Upper lobe of right lung (tissue), 1 donor: ENCODE measurements around the gene NAP1L4. TPM values are rescaled to one million over a fixed set of nuclear protein-coding genes. Genes with fewer than 3 reads are reported as not detected.

Experiments used
- ATAC-seq: fragments of 200-7000 bp; cut with Tn5 transposase; one replicate; pipeline ENCODE4 v1.9.1; 2020; ENCODE audit warnings: mild to moderate bottlenecking, moderate library complexity
- DNase-seq: peaks from one replicate; pipeline ENCODE4 v3.0.0-alpha.2; 2020
- H3K27ac ChIP-seq: fragments of 200-600 bp; one replicate; pipeline ENCODE4 v1.8.0; 2022
- H3K27me3 ChIP-seq: fragments of 200-600 bp; one replicate; pipeline ENCODE4 v1.8.0; 2022; ENCODE audit warnings: mild to moderate bottlenecking
- H3K36me3 ChIP-seq: fragments of 200-600 bp; one replicate; pipeline ENCODE4 v1.8.0; 2022
- H3K4me1 ChIP-seq: fragments of 200-600 bp; one replicate; pipeline ENCODE4 v1.8.0; 2022
- H3K4me3 ChIP-seq: fragments of 200-600 bp; one replicate; pipeline ENCODE4 v1.8.0; 2022; ENCODE audit warnings: mild to moderate bottlenecking
- H3K9me3 ChIP-seq: fragments of 200-600 bp; one replicate; pipeline ENCODE4 v1.8.0; 2022
- CTCF ChIP-seq: fragments of 200-600 bp; IDR thresholded peaks from one replicate; pipeline ENCODE4 v1.8.0; 2022; ENCODE audit warnings: antibody characterized with exemption
- intact Hi-C: fragments of 100-400 bp; cut with DNase I; formaldehyde crosslinking; loops from one replicate; pipeline ENCODE4 v1.11.0; 2022
- total RNA-seq: library from RNA; stranded (reverse); fragmentation: NEBNext Ultra II Directional; extraction: Animal tissue kit (Norgen Biotek cat#: 25700); gene quantifications from one replicate; pipeline ENCODE4 v1.2.1, GENCODE V29; 2021
- donor health status: DM: no; HTN: yes; CAD: no; lungs with severe emphysema.

The NAP1L4 gene
- total RNA-seq, 1 donor from 2014 or later = 92.7 TPM

- Histone ChIP-seq H3K27me3 (no peaks in the 10 kb centered on the region), H3K27ac (no peak overlapping the region), H3K4me1 (no peaks in the 10 kb centered on the region), H3K36me3 (peaks cover 70% of the 10 kb centered on the region), H3K4me3 (no peak overlapping the region), H3K9me3 (no peaks in the 10 kb centered on the region)
- no peak for TF ChIP-seq CTCF
- ATAC-seq = no peak
- intact Hi-C loops = no loop called here
- peak; percentile 41 for DNase-seq
Observed at GRCh38 chr11:3009481-3009880, 17.4 kb upstream of the NAP1L4 start.

- intact Hi-C loops = no loop called here
- H3K27ac ChIP-seq = no peak overlapping the region
- no peaks in the 10 kb centered on the region for H3K27me3 ChIP-seq
- peaks cover 67% of the 10 kb centered on the region for H3K36me3 ChIP-seq
- no peak overlapping the region for H3K4me3 ChIP-seq
- H3K4me1 ChIP-seq = no peaks in the 10 kb centered on the region
- no peaks in the 10 kb centered on the region for H3K9me3 ChIP-seq
- peak; percentile 55 for DNase-seq
- TF ChIP-seq CTCF = no peak
- no peak for ATAC-seq
Observed at GRCh38 chr11:3008746-3009336, 16.7 kb upstream of the NAP1L4 start.

GRCh38 chr11:3007404-3008010, 15.4 kb upstream of the NAP1L4 start:
- intact Hi-C loops = no loop called here

GRCh38 chr11:3006505-3007260, 14.6 kb upstream of the NAP1L4 start:
- intact Hi-C loops = no loop called here
- Histone ChIP-seq H3K36me3 (peaks cover 67% of the 10 kb centered on the region), H3K27me3 (no peaks in the 10 kb centered on the region), H3K4me1 (no peaks in the 10 kb centered on the region), H3K27ac (peak overlapping the region; percentile 26), H3K9me3 (no peaks in the 10 kb centered on the region), H3K4me3 (no peak overlapping the region)
- ATAC-seq = peak; percentile 94
- no peak for TF ChIP-seq CTCF
- DNase-seq = peak; percentile 89

More at GRCh38 chr11:3007404-3008010, 15.4 kb upstream of the NAP1L4 start:
- Histone ChIP-seq H3K4me1 (no peaks in the 10 kb centered on the region), H3K27me3 (no peaks in the 10 kb centered on the region), H3K36me3 (peaks cover 67% of the 10 kb centered on the region), H3K9me3 (no peaks in the 10 kb centered on the region), H3K27ac (no peak overlapping the region), H3K4me3 (no peak overlapping the region)
- ATAC-seq (no peak), DNase-seq (peak; percentile 61)
- no peak for TF ChIP-seq CTCF

GRCh38 chr11:3004481-3004880, 12.4 kb upstream of the NAP1L4 start:
- ATAC-seq = no peak
- intact Hi-C loops = no loop called here
- TF ChIP-seq CTCF = no peak
- no peaks in the 10 kb centered on the region for H3K4me1 ChIP-seq
- H3K27me3 ChIP-seq = no peaks in the 10 kb centered on the region
- no peak overlapping the region for H3K27ac ChIP-seq
- H3K4me3 ChIP-seq = no peak overlapping the region
- no peaks in the 10 kb centered on the region for H3K9me3 ChIP-seq
- peaks cover 65% of the 10 kb centered on the region for H3K36me3 ChIP-seq
- DNase-seq = peak; percentile 37
